HEK293 (cell line): ENCODE data around the gene IL17B.

Source experiments
- OSR2 ChIP-seq: fragments of 450-650 bp; formaldehyde crosslinking; IDR thresholded peaks from 2 replicates; pipeline ENCODE4 v1.5.1; 2016; ENCODE audit warnings: missing biosample characterization, missing genetic modification characterization
- PRDM1 ChIP-seq: fragments of 450-650 bp; formaldehyde crosslinking; IDR thresholded peaks from 2 replicates; pipeline ENCODE4; 2016; ENCODE audit warnings: missing biosample characterization, missing genetic modification characterization

DNA sequence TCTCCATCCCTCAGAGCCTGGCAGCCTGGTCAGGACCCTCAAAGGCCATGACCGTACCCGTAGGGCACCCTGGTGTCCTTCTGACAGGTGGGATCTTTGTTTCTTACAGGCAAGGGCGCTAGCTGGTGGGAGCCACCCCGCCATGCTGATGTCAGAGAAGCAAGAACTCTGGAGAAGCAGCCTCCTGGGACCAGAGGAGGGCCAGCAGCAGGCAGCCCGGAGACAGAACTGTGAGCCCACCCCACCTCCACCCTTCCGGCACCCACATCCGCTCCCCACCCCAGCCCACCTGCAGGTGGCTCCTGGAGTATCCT is 42.2 kb upstream of the IL17B start:
- no peak for TF ChIP-seq OSR2 (tag by site-specific recombination)
- no peak for TF ChIP-seq PRDM1 (tag by site-specific recombination)
